K562 (cell line): ENCODE results near the gene SETD7. TPM values are rescaled to one million over a fixed set of nuclear protein-coding genes. Genes with fewer than 3 reads are reported as not detected.

ENCODE experiments used
- GABPA ChIP-seq: fragments of 200-800 bp; sonication (Bioruptor generic); conservative IDR thresholded peaks from 2 replicates; pipeline ENCODE4 v1.6.1; 2016; ENCODE audit warnings: low read depth, missing genetic modification characterization, missing compliant biosample characterization
- LCOR ChIP-seq: sonication (generic); formaldehyde crosslinking; IDR thresholded peaks from 2 replicates; pipeline ENCODE4 v1.8.0; 2022; ENCODE audit warnings: mild to moderate bottlenecking, missing genetic modification reagents
- MAX ChIP-seq: sonication (generic); formaldehyde crosslinking; IDR thresholded peaks from 2 replicates; pipeline ENCODE4 v1.9.0; 2022; ENCODE audit warnings: mild to moderate bottlenecking, missing genetic modification reagents
- SMARCE1 ChIP-seq: fragments of 450-650 bp; IDR thresholded peaks from 2 replicates; pipeline ENCODE4 v1.7.1; 2016; ENCODE audit warnings: mild to moderate bottlenecking
- polyA plus RNA-seq, 8 experiments: library from polyadenylated mRNA; depleted of rRNA in 4 of 8; stranded (reverse) in 5 of 8; unstranded in 3 of 8; fragments of >200 nt; fragmentation: Nextera tagmentation in 2 of 8; fragmentation: Illumina TruSeq in 1 of 8; extraction: Ambion mirVana in 2 of 8; extraction: Trizol in 1 of 8; gene quantifications; 2 replicates each; pipeline versions ENCODE4 v1.2.1 to v1.2.3, GENCODE V29; 2011 to 2014; ENCODE audit warnings: inconsistent platforms in 1 of 8, missing spikeins in 1 of 8
- total RNA-seq, 7 experiments: library from RNA; depleted of rRNA in 6 of 7; stranded (reverse); fragments of >200 nt in 6 of 7; fragmentation: Illumina TruSeq in 2 of 7; extraction: Trizol in 2 of 7; gene quantifications; 2 replicates each; pipeline versions ENCODE4 v1.2.1 to v1.2.3, GENCODE V29; 2011 to 2021; ENCODE audit warnings: low replicate concordance in 1 of 7
- TF ChIP-seq, protein P1 (sequence below), 2 experiments: fragments of 450-650 bp; formaldehyde crosslinking in 1 of 2; IDR thresholded peaks; 2 replicates each; pipeline versions ENCODE4 v1.4.0 to v1.6.1; 2014 to 2020; ENCODE audit warnings: mild to moderate bottlenecking in 2 of 2, borderline replicate concordance in 1 of 2, low read depth in 1 of 2

The SETD7 gene
- total and polyA plus RNA-seq, 9 of the 15 experiments (the other 6 are each of a cell fraction or from before 2014, with no cell fraction given) = 0.37 to 2.4 (median 1.7) TPM

DNA sequence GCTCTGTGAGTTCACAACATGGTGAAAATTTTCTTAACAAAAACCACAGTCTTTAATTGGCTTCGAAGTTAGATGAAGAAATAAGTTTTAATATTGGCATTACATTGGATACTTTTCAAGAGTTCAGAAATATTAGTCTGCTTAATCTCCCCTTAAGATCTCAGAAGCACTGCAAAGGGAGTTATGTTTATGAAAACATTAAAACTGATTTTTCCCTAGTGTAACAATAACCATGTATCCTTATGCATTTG is 1.5 kb downstream of the SETD7 start (continued):
- TF ChIP-seq, protein P1, sequence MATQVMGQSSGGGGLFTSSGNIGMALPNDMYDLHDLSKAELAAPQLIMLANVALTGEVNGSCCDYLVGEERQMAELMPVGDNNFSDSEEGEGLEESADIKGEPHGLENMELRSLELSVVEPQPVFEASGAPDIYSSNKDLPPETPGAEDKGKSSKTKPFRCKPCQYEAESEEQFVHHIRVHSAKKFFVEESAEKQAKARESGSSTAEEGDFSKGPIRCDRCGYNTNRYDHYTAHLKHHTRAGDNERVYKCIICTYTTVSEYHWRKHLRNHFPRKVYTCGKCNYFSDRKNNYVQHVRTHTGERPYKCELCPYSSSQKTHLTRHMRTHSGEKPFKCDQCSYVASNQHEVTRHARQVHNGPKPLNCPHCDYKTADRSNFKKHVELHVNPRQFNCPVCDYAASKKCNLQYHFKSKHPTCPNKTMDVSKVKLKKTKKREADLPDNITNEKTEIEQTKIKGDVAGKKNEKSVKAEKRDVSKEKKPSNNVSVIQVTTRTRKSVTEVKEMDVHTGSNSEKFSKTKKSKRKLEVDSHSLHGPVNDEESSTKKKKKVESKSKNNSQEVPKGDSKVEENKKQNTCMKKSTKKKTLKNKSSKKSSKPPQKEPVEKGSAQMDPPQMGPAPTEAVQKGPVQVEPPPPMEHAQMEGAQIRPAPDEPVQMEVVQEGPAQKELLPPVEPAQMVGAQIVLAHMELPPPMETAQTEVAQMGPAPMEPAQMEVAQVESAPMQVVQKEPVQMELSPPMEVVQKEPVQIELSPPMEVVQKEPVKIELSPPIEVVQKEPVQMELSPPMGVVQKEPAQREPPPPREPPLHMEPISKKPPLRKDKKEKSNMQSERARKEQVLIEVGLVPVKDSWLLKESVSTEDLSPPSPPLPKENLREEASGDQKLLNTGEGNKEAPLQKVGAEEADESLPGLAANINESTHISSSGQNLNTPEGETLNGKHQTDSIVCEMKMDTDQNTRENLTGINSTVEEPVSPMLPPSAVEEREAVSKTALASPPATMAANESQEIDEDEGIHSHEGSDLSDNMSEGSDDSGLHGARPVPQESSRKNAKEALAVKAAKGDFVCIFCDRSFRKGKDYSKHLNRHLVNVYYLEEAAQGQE (IDR thresholded peaks at IDR 0.05; ENCODE audit: borderline replicate concordance) = no peak
- TF ChIP-seq, protein P1 (CRISPR knock-in tag; IDR thresholded peaks at IDR 0.05; ENCODE audit: low read depth) = no peak
- TF ChIP-seq SMARCE1 = no peak
- no peak for TF ChIP-seq MAX (CRISPR knock-in tag)
- TF ChIP-seq LCOR (CRISPR knock-in tag) = no peak
- TF ChIP-seq GABPA (tag) = no peak
